GM20000 (cell line): ENCODE measurements around the gene HS3ST4.
A peak's percentile ranks its signal among the peaks of the same experiment; 100 is the strongest.

Experiments used
- DNase-seq: peaks from one replicate; pipeline ENCODE4 v3.0.0; 2012; ENCODE audit warnings: low spot score
- CTCF ChIP-seq: IDR thresholded peaks from 2 replicates; pipeline ENCODE4 v1.5.1; 2012; ENCODE audit warnings: mild to moderate bottlenecking, control low read depth; ENCODE audit errors: extremely low read depth, missing control alignments

HS3ST4 gene

GRCh38 chr16:25692351-25692741 is 587 bp downstream of the HS3ST4 start:
- no peak for TF ChIP-seq CTCF
- DNase-seq = peak; percentile 52

DNA sequence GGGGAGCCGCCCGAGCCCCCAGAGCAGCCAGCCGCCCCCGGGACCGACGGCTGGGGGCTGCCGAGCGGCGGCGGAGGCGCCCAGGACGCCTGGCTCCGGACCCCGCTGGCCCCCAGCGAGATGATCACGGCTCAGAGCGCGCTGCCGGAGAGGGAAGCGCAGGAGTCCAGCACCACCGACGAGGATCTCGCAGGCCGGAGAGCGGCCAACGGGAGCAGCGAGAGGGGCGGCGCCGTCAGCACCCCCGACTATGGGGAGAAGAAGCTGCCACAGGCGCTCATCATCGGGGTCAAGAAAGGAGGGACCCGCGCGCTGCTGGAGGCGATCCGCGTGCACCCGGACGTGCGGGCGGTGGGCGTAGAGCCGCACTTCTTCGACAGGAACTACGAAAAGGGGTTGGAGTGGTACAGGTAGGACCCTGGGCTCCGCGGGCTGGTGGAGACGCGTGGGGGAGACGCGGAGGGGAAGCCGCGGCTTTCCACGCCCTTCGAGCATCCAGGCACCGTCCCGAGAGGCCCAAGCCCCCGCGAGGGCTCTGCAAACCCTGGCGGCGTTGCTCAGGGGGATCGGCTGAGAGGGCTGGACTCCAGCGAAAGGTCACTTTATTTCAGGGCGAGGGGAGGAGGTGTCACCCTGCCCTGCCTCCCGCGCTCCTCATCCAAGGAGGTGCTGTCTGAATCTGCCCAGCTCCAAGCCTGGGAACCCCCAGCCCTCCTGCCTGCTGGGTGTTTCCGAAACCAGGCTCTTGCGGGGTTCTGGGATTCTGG is 1.2 kb downstream of the HS3ST4 start:
- DNase-seq = peak; percentile 32
- TF ChIP-seq CTCF = no peak

DNA sequence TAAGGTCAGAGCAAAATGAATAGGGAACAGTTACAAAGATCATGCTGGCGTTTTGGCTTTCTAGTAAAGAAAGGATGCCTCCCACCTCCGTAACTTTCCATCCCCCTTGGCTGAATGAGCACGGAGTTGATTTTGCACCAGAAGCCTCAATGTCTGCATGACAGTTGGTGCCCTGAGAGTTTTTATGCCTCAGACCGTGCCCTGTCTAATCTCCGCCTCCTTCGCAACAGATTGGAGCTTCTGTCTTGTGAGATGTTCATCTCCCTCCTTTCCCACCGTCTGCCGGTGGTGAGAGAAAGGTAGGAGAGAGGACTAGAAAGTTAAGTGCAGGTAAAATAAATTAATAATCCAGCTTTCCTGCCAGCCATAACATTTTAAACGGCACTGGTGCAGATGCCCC is 1.9 kb downstream of the HS3ST4 start:
- no peak for TF ChIP-seq CTCF
- peak; percentile 29 for DNase-seq

- DNase-seq = no peak
- TF ChIP-seq CTCF = no peak
Observed at GRCh38 chr16:25699069-25699468, 7.3 kb downstream of the HS3ST4 start.

GRCh38 chr16:25700547-25700946 is 8.8 kb downstream of the HS3ST4 start:
- TF ChIP-seq CTCF = no peak
- no peak for DNase-seq

GRCh38 chr16:25707553-25707952 is 15.8 kb downstream of the HS3ST4 start:
- no peak for TF ChIP-seq CTCF
- DNase-seq = no peak

DNA sequence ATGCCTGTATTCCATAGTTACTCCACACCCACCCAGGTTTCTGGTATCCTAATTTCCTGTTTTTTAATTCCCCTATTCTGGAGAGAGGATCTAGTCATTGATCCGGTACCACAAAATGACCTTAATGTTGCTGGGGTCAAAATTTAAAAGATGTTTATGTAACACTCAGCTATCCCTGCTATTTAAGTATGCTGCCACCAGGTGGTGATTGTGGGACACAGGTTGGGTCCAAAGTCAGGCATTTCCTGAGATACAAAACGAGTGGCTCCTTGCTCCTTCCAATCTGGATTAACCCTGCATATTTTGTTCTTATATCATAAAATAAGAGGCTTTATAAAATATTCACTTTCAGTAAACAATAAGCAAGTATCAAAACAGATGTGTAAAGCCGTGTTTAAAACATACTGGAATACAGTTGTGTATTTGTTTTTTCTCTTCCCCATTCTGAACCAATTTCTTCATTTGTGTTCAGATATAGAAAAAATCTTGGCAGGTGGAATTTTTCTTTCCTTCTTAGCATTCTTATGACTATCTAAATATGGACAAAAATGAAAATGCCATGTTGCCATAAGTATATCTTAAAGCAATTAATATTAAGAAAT is 16.3 kb downstream of the HS3ST4 start:
- DNase-seq = peak; percentile 42
- TF ChIP-seq CTCF = peak; percentile 21
